Mesenchymal stem cell (in vitro differentiated cells and primary cell): ENCODE results near the gene P2RX2.

Experiments used
- DNase-seq: peaks from one replicate; pipeline ENCODE4 v3.0.0-alpha.2; 2013
- H2AFZ ChIP-seq: one replicate; pipeline ENCODE4 v1.6.1; 2013; ENCODE audit warnings: low read depth, mild to moderate bottlenecking, control low read depth, inconsistent platforms, low read length, moderate library complexity
- H2AK5ac ChIP-seq: 2 replicates; pipeline ENCODE4 v1.6.1; 2013; ENCODE audit warnings: low read length, moderate library complexity, mild to moderate bottlenecking, inconsistent platforms; ENCODE audit not compliant: severe bottlenecking
- H2BK120ac ChIP-seq: one replicate; pipeline ENCODE4 v1.6.1; 2013; ENCODE audit warnings: low read depth, mild to moderate bottlenecking, inconsistent platforms, low read length, moderate library complexity
- H2BK12ac ChIP-seq, 2 experiments: one replicate each; pipeline ENCODE4 v1.6.1; 2013; ENCODE audit warnings: inconsistent platforms in 2 of 2, low read length in 2 of 2, mild to moderate bottlenecking in 2 of 2, moderate library complexity in 2 of 2, control low read depth in 1 of 2
- H2BK15ac ChIP-seq: one replicate; pipeline ENCODE4 v1.6.1; 2013; ENCODE audit warnings: mild to moderate bottlenecking, low read depth, inconsistent platforms; ENCODE audit not compliant: poor library complexity, severe bottlenecking
- H2BK5ac ChIP-seq: 2 replicates; pipeline ENCODE4 v1.6.1; 2013; ENCODE audit warnings: low read depth, mild to moderate bottlenecking, low read length, control low read depth, inconsistent platforms; ENCODE audit not compliant: poor library complexity, severe bottlenecking
- H3K14ac ChIP-seq, 2 experiments: one replicate each; pipeline ENCODE4 v1.6.1; 2013; ENCODE audit warnings: inconsistent platforms in 2 of 2, low read length in 2 of 2, control low read depth in 1 of 2, mild to moderate bottlenecking in 1 of 2, moderate library complexity in 1 of 2
- H3K18ac ChIP-seq, 2 experiments: one replicate each; pipeline ENCODE4 v1.6.1; 2013; ENCODE audit warnings: inconsistent platforms in 2 of 2, low read length in 2 of 2, control low read depth in 1 of 2, low read depth in 1 of 2, mild to moderate bottlenecking in 1 of 2
- H3K23ac ChIP-seq, 2 experiments: one replicate each; pipeline ENCODE4 v1.6.1; 2013; ENCODE audit warnings: inconsistent platforms in 2 of 2, low read length in 2 of 2, mild to moderate bottlenecking in 2 of 2, moderate library complexity in 2 of 2, control low read depth in 1 of 2
- H3K27ac ChIP-seq: 2 replicates; pipeline ENCODE4 v1.5.1; 2013; ENCODE audit warnings: mild to moderate bottlenecking, moderate library complexity, low read length, control low read depth, inconsistent platforms; ENCODE audit not compliant: poor library complexity, severe bottlenecking
- H3K27me3 ChIP-seq, 2 experiments: 2 replicates each; pipeline versions ENCODE4 v1.6.1 to v1.7.0; 2013; ENCODE audit warnings: low read length in 2 of 2, mild to moderate bottlenecking in 2 of 2, moderate library complexity in 2 of 2, control low read depth in 1 of 2, inconsistent platforms in 1 of 2; ENCODE audit not compliant: control insufficient read depth in 1 of 2, insufficient read depth in 1 of 2
- H3K36me3 ChIP-seq, 2 experiments: 2 replicates each; pipeline versions ENCODE4 v1.6.1 to v1.7.0; 2013; ENCODE audit warnings: low read length in 2 of 2, control low read depth in 1 of 2, inconsistent platforms in 1 of 2, low read depth in 1 of 2, mild to moderate bottlenecking in 1 of 2; ENCODE audit not compliant: insufficient read depth in 2 of 2, control insufficient read depth in 1 of 2
- H3K4ac ChIP-seq, 2 experiments: one replicate each; pipeline ENCODE4 v1.6.1; 2013; ENCODE audit warnings: inconsistent platforms in 2 of 2, low read length in 2 of 2, mild to moderate bottlenecking in 2 of 2, moderate library complexity in 2 of 2, control low read depth in 1 of 2, low read depth in 1 of 2
- H3K4me1 ChIP-seq: 2 replicates; pipeline ENCODE4 v1.6.1; 2013; ENCODE audit warnings: low read depth, low read length, control low read depth; ENCODE audit not compliant: control insufficient read depth, insufficient read depth
- H3K4me2 ChIP-seq: 2 replicates; pipeline ENCODE4 v1.6.1; 2013; ENCODE audit warnings: low read length, mild to moderate bottlenecking, inconsistent platforms; ENCODE audit not compliant: poor library complexity, severe bottlenecking
- H3K4me3 ChIP-seq, 2 experiments: 2 replicates each; pipeline versions ENCODE4 v1.5.1 to v1.7.0; 2013; ENCODE audit warnings: low read length in 2 of 2, mild to moderate bottlenecking in 2 of 2, control low read depth in 1 of 2, low read depth in 1 of 2; ENCODE audit not compliant: insufficient read depth in 1 of 2
- H3K79me1 ChIP-seq: replicated peaks from 2 replicates; pipeline ENCODE4 v1.6.1; 2013; ENCODE audit warnings: mild to moderate bottlenecking, control low read depth, low read length, inconsistent platforms; ENCODE audit not compliant: poor library complexity, severe bottlenecking
- H3K9ac ChIP-seq: 2 replicates; pipeline ENCODE4 v1.7.0; 2013; ENCODE audit warnings: mild to moderate bottlenecking, low read length, moderate library complexity
- H3K9me3 ChIP-seq: 2 replicates; pipeline ENCODE4 v1.7.0; 2013; ENCODE audit warnings: mild to moderate bottlenecking, low read length; ENCODE audit not compliant: control insufficient read depth
- H4K8ac ChIP-seq: one replicate; pipeline ENCODE4 v1.6.1; 2013; ENCODE audit warnings: inconsistent platforms, mild to moderate bottlenecking, low read length, moderate library complexity
- H4K91ac ChIP-seq: one replicate; pipeline ENCODE4 v1.6.1; 2013; ENCODE audit warnings: mild to moderate bottlenecking, low read length, inconsistent platforms
- WGBS: methylation state at CpG from one replicate; pipeline ENCODE4 v1.1.7; 2013; ENCODE audit warnings: mixed read lengths; 5-methylcytosine and 5-hydroxymethylcytosine counted together

Gene P2RX2

GRCh38 chr12:132660996-132661395 is 42.4 kb downstream of the P2RX2 start:
- Histone ChIP-seq H3K14ac (no peak overlapping the region), H3K4me2 (no peak overlapping the region), H3K4me3 (no peak overlapping the region), H3K9ac (no peak overlapping the region), H3K9me3 (no peaks in the 10 kb centered on the region), H3K18ac (no peak overlapping the region), H3K27ac (no peak overlapping the region), H2BK12ac (no peak overlapping the region), H2BK5ac (no peak overlapping the region), H2BK15ac (no peak overlapping the region), H2AFZ (no peak overlapping the region), H3K4ac (no peak overlapping the region), H3K4me1 (no peaks in the 10 kb centered on the region), H2BK120ac (no peak overlapping the region), H3K36me3 (peaks cover 69 to 89% of the 10 kb centered on the region in 2 experiments), H3K23ac (no peak overlapping the region), H4K8ac (no peak overlapping the region), H3K79me1 (no peaks in the 10 kb centered on the region), H3K27me3 (no peaks in the 10 kb centered on the region), H2AK5ac (no peak overlapping the region), H4K91ac (no peak overlapping the region)
- no peak for DNase-seq
- WGBS: 95% methylated on average over 11 of the region's 11 CpGs

- DNase-seq: no peak
- Histone ChIP-seq H3K9me3 (no peaks in the 10 kb centered on the region), H3K4me1 (no peaks in the 10 kb centered on the region), H2AK5ac (no peak overlapping the region), H3K4me3 (no peak overlapping the region), H3K4ac (no peak overlapping the region), H2BK15ac (no peak overlapping the region), H3K23ac (no peak overlapping the region), H2AFZ (no peak overlapping the region), H2BK5ac (no peak overlapping the region), H3K27me3 (no peaks in the 10 kb centered on the region), H3K79me1 (no peaks in the 10 kb centered on the region), H3K9ac (no peak overlapping the region), H3K4me2 (no peak overlapping the region), H2BK120ac (no peak overlapping the region), H2BK12ac (no peak overlapping the region), H4K8ac (no peak overlapping the region), H3K14ac (no peak overlapping the region), H3K27ac (no peak overlapping the region), H3K18ac (no peak overlapping the region), H3K36me3 (peaks cover 77 to 92% of the 10 kb centered on the region in 2 experiments), H4K91ac (no peak overlapping the region)
- 99% methylated on average over 5 of the region's 5 CpGs for WGBS
Measured at GRCh38 chr12:132661972-132662371, 43.4 kb downstream of the P2RX2 start.

GRCh38 chr12:132662901-132663755 is 44.6 kb downstream of the P2RX2 start:
- Histone ChIP-seq H2BK15ac (no peak overlapping the region), H3K4me2 (no peak overlapping the region), H3K4me1 (no peaks in the 10 kb centered on the region), H2AK5ac (no peak overlapping the region), H4K8ac (no peak overlapping the region), H3K27ac (no peak overlapping the region), H3K27me3 (no peaks in the 10 kb centered on the region), H2BK12ac (no peak overlapping the region), H2AFZ (no peak overlapping the region), H3K23ac (no peak overlapping the region), H3K36me3 (peaks cover 77 to 90% of the 10 kb centered on the region in 2 experiments), H2BK5ac (no peak overlapping the region), H3K79me1 (no peaks in the 10 kb centered on the region), H3K4me3 (no peak overlapping the region), H4K91ac (no peak overlapping the region), H3K4ac (no peak overlapping the region), H2BK120ac (no peak overlapping the region), H3K14ac (no peak overlapping the region), H3K18ac (no peak overlapping the region), H3K9me3 (no peaks in the 10 kb centered on the region), H3K9ac (no peak overlapping the region)
- WGBS: 97% methylated on average over 26 of the region's 29 CpGs
- no peak for DNase-seq

GRCh38 chr12:132664206-132665148 is 45.9 kb downstream of the P2RX2 start:
- Histone ChIP-seq H3K36me3 (peaks cover 76 to 87% of the 10 kb centered on the region in 2 experiments), H3K23ac (no peak overlapping the region), H2BK12ac (no peak overlapping the region), H3K14ac (no peak overlapping the region), H2AK5ac (no peak overlapping the region), H3K27ac (no peak overlapping the region), H4K8ac (no peak overlapping the region), H2AFZ (no peak overlapping the region), H4K91ac (no peak overlapping the region), H2BK15ac (no peak overlapping the region), H3K9ac (no peak overlapping the region), H3K4me3 (no peak overlapping the region), H3K9me3 (no peaks in the 10 kb centered on the region), H2BK120ac (no peak overlapping the region), H3K18ac (no peak overlapping the region), H3K27me3 (no peaks in the 10 kb centered on the region), H2BK5ac (no peak overlapping the region), H3K4ac (no peak overlapping the region), H3K4me1 (peaks cover under 1% of the 10 kb centered on the region), H3K79me1 (no peaks in the 10 kb centered on the region), H3K4me2 (no peak overlapping the region)
- no peak for DNase-seq
- 95% methylated on average over 21 of the region's 21 CpGs for WGBS
